Stimulated activated CD8-positive, alpha-beta memory T cell treated with anti-CD3 and anti-CD28 coated beads, Interleukin-15, amount 100 ng/mL, for 1 hour (primary cell): ENCODE data around the gene TPSG1.
"Not testable (repeated sequence)": the region's sequence is repeated elsewhere in the genome, so short reads cannot be mapped to it uniquely, and the experiment has no call there.

Experiments
- DNase-seq: peaks from one replicate; pipeline ENCODE4 v3.0.0-alpha.2; 2020; ENCODE audit warnings: low read depth

Gene TPSG1

DNA sequence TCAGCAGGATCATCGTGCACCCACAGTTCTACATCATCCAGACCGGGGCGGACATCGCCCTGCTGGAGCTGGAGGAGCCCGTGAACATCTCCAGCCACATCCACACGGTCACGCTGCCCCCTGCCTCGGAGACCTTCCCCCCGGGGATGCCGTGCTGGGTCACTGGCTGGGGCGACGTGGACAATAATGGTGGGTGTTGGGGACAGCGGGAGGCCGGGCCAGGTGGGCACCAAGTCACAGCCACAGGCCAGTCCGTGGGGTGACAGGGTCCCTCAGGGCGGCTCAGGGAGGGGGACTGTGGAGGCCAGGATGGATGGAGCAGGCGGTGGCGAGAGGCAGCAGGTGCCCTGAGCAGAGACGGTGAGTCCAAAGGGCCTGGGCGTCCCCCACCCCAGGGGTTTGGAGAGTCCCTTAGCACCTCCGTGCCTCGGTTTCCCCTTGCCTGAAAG, 31.8 kb upstream of the TPSG1 start:
- DNase-seq, result no peak

GRCh38 chr16:1256296-1256873, 31.3 kb upstream of the TPSG1 start:
- not testable (repeated sequence) for DNase-seq

DNA sequence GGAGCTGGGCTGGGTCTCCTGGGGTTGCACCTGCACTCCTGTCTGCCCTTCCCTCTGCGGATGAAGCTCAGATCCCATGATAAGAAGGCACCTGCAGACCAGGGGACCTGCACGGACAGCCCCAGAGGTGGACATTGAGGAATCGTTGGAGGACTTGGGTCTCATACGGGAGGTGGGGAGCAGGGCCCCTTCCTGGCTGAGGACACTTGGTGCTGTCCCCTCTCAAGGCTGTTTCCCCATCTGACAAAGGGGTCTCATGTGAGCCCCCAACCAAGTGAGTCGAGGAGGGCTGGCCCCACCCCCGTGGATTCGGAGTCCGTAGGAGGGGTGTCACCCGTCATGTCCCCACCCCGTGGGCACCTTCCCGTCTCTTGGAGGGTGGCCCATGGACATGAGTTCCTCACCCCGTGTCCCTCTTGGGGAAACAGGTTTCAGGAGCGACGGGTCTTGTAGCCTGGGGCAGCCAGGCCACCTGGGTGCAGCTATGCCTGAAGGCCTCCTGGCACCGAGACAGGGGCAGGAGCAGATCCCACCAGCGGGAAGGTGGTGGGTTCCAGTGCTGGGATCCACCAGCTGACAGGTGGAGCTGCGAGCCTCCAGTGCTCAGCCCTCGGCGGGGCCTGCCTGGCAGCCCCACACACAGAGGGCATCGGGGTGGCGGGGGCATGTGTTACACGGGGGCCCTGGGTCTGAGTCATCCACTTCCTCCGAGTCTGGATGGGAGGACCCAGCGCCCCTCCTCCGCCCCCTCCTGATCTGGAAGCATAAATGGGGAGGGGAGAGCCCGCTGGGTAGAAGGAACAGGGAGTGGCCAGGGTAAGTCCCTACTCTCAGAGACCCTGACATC, 30.4 kb upstream of the TPSG1 start, which contains the start of gene TPSD1:
Gene TPSD1, plus strand, starts transcription at position 794 of the 847 bp plus-strand sequence. CDS start 212 bp downstream, outside the sequence.
- not testable (repeated sequence) for DNase-seq

DNA sequence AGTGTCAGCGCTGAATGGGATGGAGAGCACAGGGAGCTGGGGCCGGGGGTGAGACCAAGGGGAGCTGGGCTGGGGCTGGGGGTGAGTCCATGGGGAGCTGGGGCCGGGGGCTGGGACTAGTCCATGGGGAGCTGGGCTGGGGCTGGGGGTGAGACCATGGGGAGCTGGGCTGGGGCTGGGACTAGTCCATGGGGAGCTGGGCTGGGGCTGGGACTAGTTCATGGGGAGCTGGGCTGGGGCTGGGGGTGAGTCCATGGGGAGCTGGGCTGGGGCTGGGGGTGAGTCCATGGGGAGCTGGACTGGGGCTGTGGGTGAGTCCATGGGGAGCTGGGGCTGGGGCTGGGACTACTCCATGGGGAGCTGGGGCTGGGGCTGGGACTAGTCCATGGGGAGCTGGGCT, 29.8 kb upstream of the TPSG1 start:
- not testable (repeated sequence) for DNase-seq

- not testable (repeated sequence) for DNase-seq
These were observed 28.8 kb upstream of the TPSG1 start for GRCh38 chr16:1253701-1254364.

DNA sequence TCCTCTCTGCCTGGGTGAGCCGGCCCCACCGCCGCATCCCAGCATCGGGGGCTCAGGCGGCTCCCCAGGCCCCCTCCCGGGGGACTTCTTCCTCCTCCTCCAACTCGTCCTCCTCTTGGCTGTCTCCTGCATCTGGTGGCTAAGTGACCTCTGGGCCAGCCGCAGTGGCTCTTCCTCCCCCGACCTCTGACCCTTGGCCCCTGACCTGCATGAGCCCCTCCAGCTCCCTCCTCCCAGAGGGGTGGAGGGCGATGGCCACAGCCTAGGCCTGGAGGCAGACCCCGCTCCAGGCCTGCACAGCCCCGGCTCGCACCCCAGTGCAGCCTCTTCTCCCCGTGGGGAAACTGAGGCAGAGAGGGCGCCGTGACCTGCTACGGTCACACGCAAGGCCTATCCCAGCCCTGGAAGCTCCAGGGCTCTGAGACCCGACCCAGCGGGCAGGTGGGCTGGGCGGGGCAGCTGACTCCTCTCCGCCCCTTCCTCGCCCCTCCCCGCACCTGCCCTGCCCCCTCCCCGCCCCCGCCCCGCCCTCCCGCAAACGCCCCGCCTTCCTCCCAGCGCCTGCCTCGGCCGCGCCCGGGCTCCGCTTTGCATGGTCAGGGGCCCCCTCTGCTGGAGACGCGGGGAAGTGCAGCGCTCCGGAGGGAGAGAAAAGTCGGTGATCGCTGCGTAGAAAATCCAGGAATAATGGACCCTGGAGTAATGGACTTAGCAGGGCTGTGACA, 24.1 kb upstream of the TPSG1 start:
- DNase-seq, result not testable (repeated sequence)

GRCh38 chr16:1247903-1248537, 23.0 kb upstream of the TPSG1 start:
- DNase-seq, result not testable (repeated sequence)

- DNase-seq, result no peak
These were observed 20.5 kb upstream of the TPSG1 start for GRCh38 chr16:1245452-1246020.

DNA sequence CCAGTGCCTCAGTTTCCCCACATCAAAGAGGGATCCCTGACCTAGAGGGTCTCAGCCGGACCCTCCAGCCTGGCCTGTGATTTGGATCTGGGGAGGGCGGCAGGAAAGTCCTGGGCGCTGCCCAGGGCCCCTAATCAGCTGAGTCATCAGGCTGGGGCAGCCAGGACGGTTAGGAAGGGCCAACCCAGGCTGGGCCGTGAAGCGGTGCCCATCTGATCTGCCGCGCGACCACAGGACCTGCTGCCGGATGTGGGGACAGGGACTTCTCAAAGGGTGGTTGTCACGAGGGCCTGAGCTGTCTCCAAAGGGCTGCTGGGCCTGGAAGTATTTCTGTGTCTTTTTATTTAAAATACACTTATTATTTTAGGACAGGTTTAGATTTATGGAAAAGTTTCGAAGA, 19.8 kb upstream of the TPSG1 start:
- no peak for DNase-seq

- DNase-seq, result not testable (repeated sequence)
These were observed 19.1 kb upstream of the TPSG1 start for GRCh38 chr16:1243907-1244850.

DNA sequence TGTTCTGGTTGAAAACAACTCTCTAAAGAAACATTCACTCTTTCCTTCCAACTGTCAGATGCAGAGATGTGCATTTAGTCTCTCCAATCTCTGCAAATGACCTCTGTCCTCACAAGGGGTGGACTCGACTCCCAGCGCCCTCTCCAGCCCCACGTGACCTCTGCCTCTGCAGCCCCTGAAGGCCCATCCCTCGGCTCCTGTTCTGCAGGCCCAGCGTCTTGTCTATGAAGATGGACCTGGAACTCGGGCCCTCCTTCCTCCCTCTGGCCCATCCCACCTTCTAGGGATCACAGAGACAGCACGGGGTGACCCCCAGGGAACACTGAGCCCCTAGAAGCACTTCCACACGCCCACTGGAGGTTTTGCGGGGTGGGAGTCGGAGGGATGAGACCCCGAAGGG, 18.3 kb upstream of the TPSG1 start:
- not testable (repeated sequence) for DNase-seq

DNA sequence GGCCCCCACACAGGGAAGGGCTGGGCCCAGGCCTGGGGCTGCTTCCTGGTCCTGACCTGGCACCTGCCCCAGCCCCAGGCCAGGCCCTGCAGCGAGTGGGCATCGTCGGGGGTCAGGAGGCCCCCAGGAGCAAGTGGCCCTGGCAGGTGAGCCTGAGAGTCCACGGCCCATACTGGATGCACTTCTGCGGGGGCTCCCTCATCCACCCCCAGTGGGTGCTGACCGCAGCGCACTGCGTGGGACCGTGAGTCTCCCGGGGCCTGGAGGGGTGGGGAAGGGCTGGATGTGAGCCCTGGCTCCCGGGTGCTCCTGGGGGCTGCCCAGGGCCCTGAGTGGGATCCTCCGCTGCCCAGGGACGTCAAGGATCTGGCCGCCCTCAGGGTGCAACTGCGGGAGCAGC, 16.0 kb upstream of the TPSG1 start:
- DNase-seq, result not testable (repeated sequence)

GRCh38 chr16:1240436-1240835, 15.4 kb upstream of the TPSG1 start, which contains the start of gene TPSAB1:
TSS of gene TPSAB1 (plus strand) at chr16:1240705. CDS start at chr16:1240939, 234 bp downstream.
- DNase-seq, result not testable (repeated sequence)

DNA sequence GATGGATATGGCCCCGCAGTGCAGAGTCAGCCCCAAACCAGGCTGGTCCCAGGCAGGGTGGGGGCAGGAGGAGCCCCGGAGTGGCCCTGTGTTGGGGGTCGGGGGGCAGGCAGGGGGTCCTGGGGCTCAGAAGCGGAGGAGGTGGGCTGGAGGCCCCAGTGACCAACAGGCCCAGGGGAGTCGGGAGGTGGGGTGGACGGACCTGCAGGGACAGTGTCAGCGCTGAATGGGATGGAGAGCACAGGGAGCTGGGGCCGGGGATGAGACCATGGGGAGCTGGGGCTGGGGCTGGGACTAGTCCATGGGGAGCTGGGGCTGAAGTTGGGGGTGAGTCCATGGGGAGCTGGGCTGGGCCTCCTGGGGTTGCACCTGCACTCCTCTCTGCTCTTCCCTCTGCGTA, 14.5 kb upstream of the TPSG1 start:
- DNase-seq, result not testable (repeated sequence)

- DNase-seq, result not testable (repeated sequence)
These were observed 13.8 kb upstream of the TPSG1 start for GRCh38 chr16:1238909-1239308.

DNA sequence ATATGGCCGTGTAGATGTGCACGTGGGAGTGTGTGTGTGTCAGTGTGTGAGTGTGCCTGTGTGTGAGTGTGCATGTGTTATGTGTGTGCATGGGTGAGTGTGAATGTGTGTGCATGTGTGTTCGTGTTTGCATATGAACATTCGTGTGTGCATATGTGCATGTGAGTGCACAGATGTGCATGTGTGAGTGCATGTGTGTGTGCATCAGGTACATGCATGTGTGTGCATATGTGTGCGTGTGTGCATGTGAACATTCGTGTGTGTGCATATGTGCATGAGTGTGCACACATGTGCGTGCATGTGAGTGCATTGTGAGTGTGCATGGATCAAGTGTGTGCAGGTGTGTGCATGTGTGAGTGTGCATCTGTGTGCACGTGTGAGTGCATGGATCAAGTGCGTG, 12.9 kb upstream of the TPSG1 start:
- no peak for DNase-seq

- DNase-seq, result not testable (repeated sequence)
These were observed 11.6 kb upstream of the TPSG1 start for GRCh38 chr16:1236659-1237058.

GRCh38 chr16:1232049-1232748, 7.1 kb upstream of the TPSG1 start:
- DNase-seq, result not testable (repeated sequence)

- DNase-seq, result not testable (repeated sequence)
These were observed 6.2 kb upstream of the TPSG1 start for GRCh38 chr16:1231301-1231700.
